Left lobe of liver (tissue), 2 donors: ENCODE measurements around the gene PIF1. TPM values are rescaled to one million over a fixed set of nuclear protein-coding genes. Genes with fewer than 3 reads are reported as not detected.

ENCODE experiments used
- ATAC-seq: fragments of 200-7000 bp; cut with Tn5 transposase; one replicate; pipeline ENCODE4 v1.9.1; 2020; ENCODE audit warnings: mild to moderate bottlenecking, moderate library complexity
- DNase-seq: peaks from one replicate; pipeline ENCODE4 v3.0.0-alpha.2; 2020; ENCODE audit warnings: low spot score
- total RNA-seq: library from RNA; stranded (reverse); gene quantifications from one replicate; pipeline ENCODE4 v1.2.1, GENCODE V29; 2021
- donor health status: DM: no; HTN: no; CAD: no; lungs with moderate emphysema.
- donor health status: DM: no; HTN: yes; CAD: no.

The PIF1 gene
- total RNA-seq, 1 donor from 2014 or later, result 0.93 TPM

- no peak for ATAC-seq
- no peak for DNase-seq
Measured at GRCh38 chr15:64779024-64779423, 46.4 kb downstream of the PIF1 start.

GRCh38 chr15:64776402-64776786 lies 49.1 kb downstream of the PIF1 start:
- ATAC-seq (no peak), DNase-seq (no peak)

- peak; percentile 57 for DNase-seq
- peak; percentile 67 for ATAC-seq
Measured at GRCh38 chr15:64775551-64776401, 49.7 kb downstream of the PIF1 start, which contains the start of gene RBPMS2. RBPMS2 (minus strand) TSS chr15:64775589; CDS start chr15:64775319, 270 bp downstream.

GRCh38 chr15:64774629-64775493 lies 50.6 kb downstream of the PIF1 start:
- DNase-seq, result peak; percentile 50

GRCh38 chr15:64774037-64774628 lies 51.3 kb downstream of the PIF1 start:
- no peak for DNase-seq
- no peak for ATAC-seq

More at GRCh38 chr15:64774629-64775493, 50.6 kb downstream of the PIF1 start:
- ATAC-seq, result peak; percentile 83

GRCh38 chr15:64773606-64774005 lies 51.8 kb downstream of the PIF1 start:
- ATAC-seq, result no peak

GRCh38 chr15:64772964-64773363 lies 52.5 kb downstream of the PIF1 start:
- no peak for DNase-seq

More at GRCh38 chr15:64773606-64774005, 51.8 kb downstream of the PIF1 start:
- DNase-seq, result no peak

GRCh38 chr15:64772488-64772887 lies 53.0 kb downstream of the PIF1 start:
- no peak for ATAC-seq

More at GRCh38 chr15:64772964-64773363, 52.5 kb downstream of the PIF1 start:
- ATAC-seq, result no peak

GRCh38 chr15:64770626-64771025 lies 54.8 kb downstream of the PIF1 start:
- DNase-seq (no peak), ATAC-seq (no peak)

More at GRCh38 chr15:64772488-64772887, 53.0 kb downstream of the PIF1 start:
- no peak for DNase-seq

GRCh38 chr15:64767203-64767602 lies 58.2 kb downstream of the PIF1 start:
- no peak for ATAC-seq

GRCh38 chr15:64766058-64766457 lies 59.4 kb downstream of the PIF1 start:
- ATAC-seq (no peak), DNase-seq (no peak)

More at GRCh38 chr15:64767203-64767602, 58.2 kb downstream of the PIF1 start:
- no peak for DNase-seq

Other genes with a start within 250 kb of the PIF1 start
- gene RBPMS2, start 50.1 kb downstream of the PIF1 start, total RNA-seq, result 7.5 TPM
- gene PLEKHO2, start 16.3 kb upstream of the PIF1 start, total RNA-seq, result 4.3 TPM
- gene ANKDD1A, start 86.3 kb upstream of the PIF1 start, total RNA-seq, result 0.38 TPM
- 35.7 TPM for gene SPG21, start 164.3 kb upstream of the PIF1 start, total RNA-seq
- 9.9 TPM for gene MTFMT, start 204.0 kb upstream of the PIF1 start, total RNA-seq
- gene SLC51B, start 219.7 kb upstream of the PIF1 start, total RNA-seq, result 0.75 TPM
- 0.15 TPM for gene RASL12, start 242.3 kb upstream of the PIF1 start, total RNA-seq